AG09309 (cell line): Measurements from ENCODE around the gene PPP2R2D.

ENCODE experiments used
- DNase-seq: peaks from one replicate; pipeline ENCODE4 v3.0.0-alpha.2; 2010; ENCODE audit warnings: low read depth
- H3K4me3 ChIP-seq: 2 replicates; pipeline ENCODE4 v1.5.1; 2011; ENCODE audit warnings: mild to moderate bottlenecking, low read depth, low read length, moderate library complexity; ENCODE audit not compliant: control insufficient read depth
- CTCF ChIP-seq: IDR thresholded peaks from 2 replicates; pipeline ENCODE4 v1.5.1; 2011; ENCODE audit warnings: mild to moderate bottlenecking, low read depth, low read length, inconsistent platforms; ENCODE audit not compliant: insufficient read depth, control insufficient read depth; ENCODE audit errors: missing control alignments

Gene PPP2R2D

GRCh38 chr10:131963350-131963749 lies 62.5 kb downstream of the PPP2R2D start:
- no peak for TF ChIP-seq CTCF
- H3K4me3 ChIP-seq = no peak overlapping the region
- no peak for DNase-seq

GRCh38 chr10:131963811-131964210 lies 63.0 kb downstream of the PPP2R2D start:
- TF ChIP-seq CTCF = no peak
- H3K4me3 ChIP-seq = no peak overlapping the region
- no peak for DNase-seq

GRCh38 chr10:131964298-131964697 lies 63.5 kb downstream of the PPP2R2D start:
- no peak for TF ChIP-seq CTCF
- H3K4me3 ChIP-seq = no peak overlapping the region
- DNase-seq = no peak

GRCh38 chr10:131968949-131969348 lies 68.1 kb downstream of the PPP2R2D start:
- no peak for DNase-seq
- TF ChIP-seq CTCF = no peak
- no peak overlapping the region for H3K4me3 ChIP-seq

GRCh38 chr10:131970946-131971345 lies 70.1 kb downstream of the PPP2R2D start:
- H3K4me3 ChIP-seq = no peak overlapping the region
- TF ChIP-seq CTCF = no peak
- DNase-seq = no peak

- TF ChIP-seq CTCF = no peak
- no peak overlapping the region for H3K4me3 ChIP-seq
- DNase-seq = no peak
Measured at GRCh38 chr10:131971591-131971990, 70.8 kb downstream of the PPP2R2D start.

- H3K4me3 ChIP-seq = no peak overlapping the region
- DNase-seq = no peak
- no peak for TF ChIP-seq CTCF
Measured at GRCh38 chr10:131972474-131973071, 71.8 kb downstream of the PPP2R2D start.
